Activated T-helper 17 cell treated with anti-CD3 and anti-CD28 coated beads, Interleukin-2, amount 50 U/mL, for 72 hours (primary cell): ENCODE measurements around the gene PELI1. TPM values are rescaled to one million over a fixed set of nuclear protein-coding genes. Genes with fewer than 3 reads are reported as not detected.

Experiments
- ATAC-seq: fragments of 150-1000 bp; cut with Tn5 transposase; replicated peaks from 2 replicates; pipeline ENCODE4 v1.10.0; 2021; ENCODE audit warnings: mild to moderate bottlenecking, moderate library complexity
- H3K27ac Mint-ChIP-seq: one replicate; pipeline ENCODE4 v1.8.0; 2022; ENCODE audit warnings: mixed read lengths
- H3K27me3 Mint-ChIP-seq: one replicate; pipeline ENCODE4 v1.8.0; 2022; ENCODE audit warnings: mixed read lengths
- H3K36me3 Mint-ChIP-seq: one replicate; pipeline ENCODE4 v1.8.0; 2022; ENCODE audit warnings: low read depth, mild to moderate bottlenecking, mixed read lengths
- H3K4me1 Mint-ChIP-seq: one replicate; pipeline ENCODE4 v1.8.0; 2022; ENCODE audit warnings: mixed read lengths
- H3K4me3 Mint-ChIP-seq: one replicate; pipeline ENCODE4 v1.8.0; 2022; ENCODE audit warnings: mild to moderate bottlenecking, mixed read lengths
- H3K9me3 Mint-ChIP-seq: one replicate; pipeline ENCODE4 v1.8.0; 2022; ENCODE audit warnings: mixed read lengths
- total RNA-seq, 2 donors: library from RNA; stranded (reverse); gene quantifications; one replicate each; pipeline ENCODE4 v1.2.3, GENCODE V29; 2022

The PELI1 gene
- total RNA-seq, 2 donors from 2014 or later: 57.4 to 59.7 TPM

DNA sequence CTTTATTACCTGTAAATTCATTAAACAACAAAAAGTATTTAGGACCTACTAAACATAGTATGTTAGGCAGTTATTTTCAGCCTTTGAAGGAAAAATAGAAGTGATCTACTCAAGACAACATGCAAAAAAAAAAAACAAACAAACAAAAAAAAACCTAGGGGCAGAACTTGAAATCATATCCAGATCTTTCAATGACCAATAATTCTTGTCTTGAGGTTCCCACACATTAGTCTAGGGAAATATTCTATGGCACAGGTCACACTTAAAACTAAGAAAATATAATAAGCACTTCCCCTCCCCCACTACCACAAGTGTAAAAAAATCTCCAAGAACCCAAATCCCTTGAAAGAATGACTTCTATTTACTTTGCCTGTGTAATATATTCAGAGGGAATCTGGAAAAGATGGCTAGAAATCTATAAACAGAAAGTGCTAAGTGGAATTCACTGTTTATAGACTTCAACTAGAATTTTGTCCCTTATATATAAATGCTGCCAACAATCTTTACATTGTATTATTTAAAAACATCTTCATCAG, 3.5 kb downstream of the PELI1 start:
- H3K4me1 Mint-ChIP-seq: peaks cover 37% of the 10 kb centered on the region
- H3K27ac Mint-ChIP-seq: peak overlapping the region; percentile 88
- H3K36me3 Mint-ChIP-seq: peaks cover 74% of the 10 kb centered on the region
- no peaks in the 10 kb centered on the region for H3K27me3 Mint-ChIP-seq
- ATAC-seq: no peak
- no peaks in the 10 kb centered on the region for H3K9me3 Mint-ChIP-seq
- no peak overlapping the region for H3K4me3 Mint-ChIP-seq

GRCh38 chr2:64139956-64140355, 4.3 kb downstream of the PELI1 start:
- Mint-ChIP-seq H3K9me3 (no peaks in the 10 kb centered on the region), H3K4me1 (peaks cover 42% of the 10 kb centered on the region), H3K27ac (no peak overlapping the region), H3K27me3 (no peaks in the 10 kb centered on the region), H3K36me3 (peaks cover 80% of the 10 kb centered on the region), H3K4me3 (no peak overlapping the region)
- no peak for ATAC-seq

DNA sequence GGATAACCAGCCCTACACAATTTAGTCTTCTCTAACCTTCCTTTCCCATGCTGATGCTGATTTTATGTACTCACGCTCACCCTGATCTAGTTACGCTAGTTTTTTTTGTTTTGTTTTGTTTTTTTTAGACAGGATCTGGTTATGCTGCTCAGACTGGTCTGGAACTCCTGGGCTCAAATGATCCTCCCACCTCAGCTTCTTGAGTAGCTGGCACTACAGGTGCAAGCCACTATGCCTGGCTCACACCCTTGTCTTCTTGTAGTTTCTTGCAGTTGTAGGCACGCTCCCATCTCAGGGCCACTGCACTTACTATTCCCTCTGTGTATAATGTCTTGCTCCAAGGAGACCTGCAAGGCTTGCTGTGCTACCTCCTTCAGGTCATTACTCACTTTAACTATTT, 6.2 kb downstream of the PELI1 start:
- Mint-ChIP-seq H3K4me3 (peak overlapping the region; percentile 49), H3K27me3 (no peaks in the 10 kb centered on the region)

DNA sequence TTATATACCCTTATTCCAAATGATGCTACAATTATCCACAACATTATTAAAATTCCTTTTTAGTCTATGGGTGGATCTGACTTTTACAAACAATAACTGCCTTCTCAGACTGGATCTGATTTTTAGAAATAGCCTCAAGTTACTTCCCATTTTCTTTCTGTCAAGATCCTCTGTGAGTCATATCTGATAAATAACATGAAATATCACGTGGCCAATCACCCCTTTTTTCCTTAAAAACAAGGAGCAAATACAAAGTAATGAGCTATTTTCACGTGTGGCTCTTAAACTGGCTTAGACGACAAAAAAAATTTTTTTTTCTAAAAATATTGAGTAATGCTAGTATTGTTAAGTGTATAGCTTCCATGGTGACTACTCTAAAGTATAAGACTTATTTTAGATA, 6.7 kb downstream of the PELI1 start:
- Mint-ChIP-seq H3K27ac (peak overlapping the region; percentile 20), H3K9me3 (no peaks in the 10 kb centered on the region), H3K4me1 (peaks cover 54% of the 10 kb centered on the region), H3K27me3 (no peaks in the 10 kb centered on the region), H3K4me3 (peak overlapping the region; percentile 49), H3K36me3 (peaks cover 92% of the 10 kb centered on the region)
- no peak for ATAC-seq

More for the DNA sequence above, 6.2 kb downstream of the PELI1 start:
- Mint-ChIP-seq H3K36me3 (peaks cover 92% of the 10 kb centered on the region), H3K27ac (peak overlapping the region; percentile 20), H3K9me3 (no peaks in the 10 kb centered on the region), H3K4me1 (peaks cover 50% of the 10 kb centered on the region)
- no peak for ATAC-seq

DNA sequence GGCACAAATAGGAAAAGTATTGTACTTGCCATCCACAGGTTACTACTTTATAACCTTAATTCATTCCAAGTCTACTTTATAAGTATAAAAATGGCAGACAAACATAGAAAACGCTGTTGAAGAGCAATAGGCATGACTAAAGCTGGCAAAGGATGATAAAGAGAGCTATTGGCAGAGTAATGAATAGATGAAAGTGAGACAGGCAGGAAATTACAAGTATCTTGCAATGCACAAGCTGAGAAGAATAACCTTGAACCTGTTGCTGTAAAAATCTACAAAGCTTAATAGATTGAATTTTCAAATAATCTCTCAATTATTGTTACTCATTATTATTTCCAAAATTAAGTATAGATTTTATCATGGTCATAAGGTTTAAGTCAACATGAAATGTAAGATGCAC, 8.8 kb downstream of the PELI1 start:
- Mint-ChIP-seq H3K27me3 (no peaks in the 10 kb centered on the region), H3K4me3 (peak overlapping the region; percentile 74), H3K9me3 (no peaks in the 10 kb centered on the region), H3K4me1 (peaks cover 57% of the 10 kb centered on the region), H3K36me3 (peaks cover 82% of the 10 kb centered on the region), H3K27ac (peak overlapping the region; percentile 90)
- ATAC-seq: peak; percentile 49

GRCh38 chr2:64134813-64135212, 9.4 kb downstream of the PELI1 start:
- H3K27ac Mint-ChIP-seq: peak overlapping the region; percentile 90
- peak; percentile 27 for ATAC-seq
- H3K36me3 Mint-ChIP-seq: peaks cover 82% of the 10 kb centered on the region
- peak overlapping the region; percentile 74 for H3K4me3 Mint-ChIP-seq
- peaks cover 63% of the 10 kb centered on the region for H3K4me1 Mint-ChIP-seq
- no peaks in the 10 kb centered on the region for H3K9me3 Mint-ChIP-seq
- no peaks in the 10 kb centered on the region for H3K27me3 Mint-ChIP-seq

- Mint-ChIP-seq H3K4me1 (peaks cover 67% of the 10 kb centered on the region), H3K36me3 (peaks cover 79% of the 10 kb centered on the region), H3K27me3 (no peaks in the 10 kb centered on the region), H3K4me3 (peak overlapping the region; percentile 74), H3K9me3 (no peaks in the 10 kb centered on the region), H3K27ac (peak overlapping the region; percentile 90)
- ATAC-seq: peak; percentile 86
These were observed 10.4 kb downstream of the PELI1 start for GRCh38 chr2:64133828-64134227.

- peak; percentile 45 for ATAC-seq
- no peaks in the 10 kb centered on the region for H3K9me3 Mint-ChIP-seq
- H3K4me1 Mint-ChIP-seq: peaks cover 67% of the 10 kb centered on the region
- H3K27me3 Mint-ChIP-seq: no peaks in the 10 kb centered on the region
- H3K36me3 Mint-ChIP-seq: peaks cover 79% of the 10 kb centered on the region
- H3K27ac Mint-ChIP-seq: peak overlapping the region; percentile 90
- peak overlapping the region; percentile 74 for H3K4me3 Mint-ChIP-seq
These were observed 10.9 kb downstream of the PELI1 start for GRCh38 chr2:64133354-64133753.

DNA sequence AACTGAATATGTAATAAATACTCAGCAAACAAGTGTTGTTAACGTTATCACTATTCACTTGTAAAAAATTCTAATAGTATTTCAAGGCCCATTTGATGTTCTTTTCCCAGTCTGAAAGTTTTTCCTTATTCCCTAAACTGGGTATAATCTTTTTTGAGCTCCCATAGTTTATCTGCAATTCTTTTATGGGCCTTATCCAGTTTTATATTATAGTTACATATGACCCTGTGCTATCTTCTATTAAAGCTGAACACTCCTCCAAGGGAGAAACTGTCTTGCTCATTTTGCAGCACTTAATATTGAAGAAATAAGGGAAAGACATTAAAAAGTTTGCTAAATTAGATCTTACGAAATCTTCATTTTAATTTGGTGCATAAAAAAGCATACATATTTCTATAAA, 13.9 kb downstream of the PELI1 start:
- Mint-ChIP-seq H3K4me1 (peaks cover 55% of the 10 kb centered on the region), H3K36me3 (peaks cover 76% of the 10 kb centered on the region), H3K27ac (peak overlapping the region; percentile 63), H3K9me3 (no peaks in the 10 kb centered on the region), H3K4me3 (peak overlapping the region; percentile 66), H3K27me3 (no peaks in the 10 kb centered on the region)
- no peak for ATAC-seq

- H3K4me3 Mint-ChIP-seq: peak overlapping the region; percentile 66
These were observed 15.3 kb downstream of the PELI1 start for GRCh38 chr2:64128943-64129391.

DNA sequence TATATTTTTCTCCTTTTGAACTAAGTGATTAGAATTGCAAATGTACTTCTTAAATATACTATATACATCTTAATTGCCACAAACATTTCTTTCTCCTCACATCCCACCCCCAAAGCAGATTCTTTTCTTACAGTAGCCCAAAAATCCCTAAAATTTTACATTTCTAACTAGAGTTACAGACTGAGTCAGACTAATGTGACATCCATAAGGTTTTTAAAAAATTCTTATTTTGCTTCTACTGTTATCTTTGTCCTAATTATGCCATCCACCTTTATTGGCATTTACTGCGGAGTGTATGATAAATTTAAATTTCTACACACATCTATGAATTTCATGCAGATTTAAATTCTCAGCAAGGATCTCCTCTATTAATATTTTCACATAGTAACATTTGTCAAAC, 15.8 kb downstream of the PELI1 start:
- no peaks in the 10 kb centered on the region for H3K27me3 Mint-ChIP-seq
- H3K4me3 Mint-ChIP-seq: peak overlapping the region; percentile 66
- H3K27ac Mint-ChIP-seq: peak overlapping the region; percentile 88
- no peak for ATAC-seq
- peaks cover 49% of the 10 kb centered on the region for H3K4me1 Mint-ChIP-seq
- no peaks in the 10 kb centered on the region for H3K9me3 Mint-ChIP-seq
- H3K36me3 Mint-ChIP-seq: peaks cover 71% of the 10 kb centered on the region

More at GRCh38 chr2:64128943-64129391, 15.3 kb downstream of the PELI1 start:
- Mint-ChIP-seq H3K9me3 (no peaks in the 10 kb centered on the region), H3K27me3 (no peaks in the 10 kb centered on the region), H3K27ac (peak overlapping the region; percentile 88), H3K36me3 (peaks cover 72% of the 10 kb centered on the region), H3K4me1 (peaks cover 49% of the 10 kb centered on the region)
- peak; percentile 54 for ATAC-seq

- Mint-ChIP-seq H3K27ac (no peak overlapping the region), H3K36me3 (peaks cover 66% of the 10 kb centered on the region), H3K4me3 (no peak overlapping the region), H3K27me3 (no peaks in the 10 kb centered on the region), H3K9me3 (no peaks in the 10 kb centered on the region), H3K4me1 (peaks cover 36% of the 10 kb centered on the region)
- no peak for ATAC-seq
These were observed 17.1 kb downstream of the PELI1 start for GRCh38 chr2:64127119-64127518.

DNA sequence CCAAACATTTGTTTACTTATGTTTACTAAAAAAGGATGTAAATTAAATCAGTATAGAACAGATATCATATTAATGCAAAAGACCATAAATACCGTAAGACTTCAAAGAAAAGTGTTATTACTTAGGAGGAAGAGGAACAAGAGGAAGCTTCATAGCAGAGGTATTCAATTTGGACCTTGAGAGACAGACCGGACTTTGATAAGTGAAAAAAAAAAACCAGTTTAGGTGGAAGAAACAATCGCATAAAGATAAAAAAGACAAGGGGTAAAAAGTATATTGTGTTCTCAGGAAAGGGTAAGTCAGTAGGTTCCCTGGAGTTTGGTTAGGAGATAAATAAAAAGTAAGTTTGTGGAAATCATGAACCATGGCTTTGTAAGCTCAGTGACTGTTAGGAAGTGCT, 17.6 kb downstream of the PELI1 start:
- no peaks in the 10 kb centered on the region for H3K27me3 Mint-ChIP-seq
- no peak overlapping the region for H3K4me3 Mint-ChIP-seq
- H3K27ac Mint-ChIP-seq: no peak overlapping the region
- H3K36me3 Mint-ChIP-seq: peaks cover 66% of the 10 kb centered on the region
- peaks cover 32% of the 10 kb centered on the region for H3K4me1 Mint-ChIP-seq
- no peaks in the 10 kb centered on the region for H3K9me3 Mint-ChIP-seq
- ATAC-seq: no peak

- no peak overlapping the region for H3K4me3 Mint-ChIP-seq
- peaks cover 69% of the 10 kb centered on the region for H3K36me3 Mint-ChIP-seq
- no peak for ATAC-seq
- no peaks in the 10 kb centered on the region for H3K9me3 Mint-ChIP-seq
- no peak overlapping the region for H3K27ac Mint-ChIP-seq
- H3K4me1 Mint-ChIP-seq: peaks cover 24% of the 10 kb centered on the region
- no peaks in the 10 kb centered on the region for H3K27me3 Mint-ChIP-seq
These were observed 19.6 kb downstream of the PELI1 start for GRCh38 chr2:64124571-64124970.

- Mint-ChIP-seq H3K9me3 (no peaks in the 10 kb centered on the region), H3K27me3 (no peaks in the 10 kb centered on the region), H3K27ac (no peak overlapping the region), H3K4me3 (no peak overlapping the region), H3K36me3 (peaks cover 68% of the 10 kb centered on the region), H3K4me1 (peaks cover 22% of the 10 kb centered on the region)
- no peak for ATAC-seq
These were observed 20.1 kb downstream of the PELI1 start for GRCh38 chr2:64124168-64124567.

DNA sequence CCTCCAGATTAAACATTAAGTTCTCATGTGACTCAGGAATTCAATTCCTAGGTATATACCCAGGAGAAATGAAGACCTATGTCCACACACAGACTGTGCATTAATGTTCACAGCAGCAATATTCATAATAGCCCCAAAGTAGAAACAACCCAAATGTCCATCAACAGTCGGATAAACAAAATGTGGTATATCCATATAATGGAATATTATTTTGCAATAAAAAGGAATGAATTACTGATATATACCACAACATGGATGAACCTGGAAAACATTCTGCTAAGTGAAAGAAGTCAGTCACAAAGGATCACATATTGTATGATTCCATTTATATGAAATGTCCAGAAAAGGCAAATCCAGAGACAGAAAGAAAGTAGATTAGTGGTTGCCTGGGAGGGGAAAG, 20.5 kb downstream of the PELI1 start:
- Mint-ChIP-seq H3K27me3 (no peaks in the 10 kb centered on the region), H3K4me1 (peaks cover 18% of the 10 kb centered on the region), H3K4me3 (no peak overlapping the region), H3K36me3 (peaks cover 63% of the 10 kb centered on the region), H3K27ac (no peak overlapping the region), H3K9me3 (no peaks in the 10 kb centered on the region)
- no peak for ATAC-seq
